Ascending aorta (tissue), 2 donors: ENCODE measurements around the gene NKIRAS1. TPM values are rescaled to one million over a fixed set of nuclear protein-coding genes. Genes with fewer than 3 reads are reported as not detected.

ENCODE experiments used
- DNase-seq, 2 donors: peaks; one replicate each; pipeline ENCODE4 v3.0.0-alpha.2; 2019; ENCODE audit warnings: low spot score in 2 of 2
- H3K27ac ChIP-seq, 2 donors: fragments of 200-600 bp; sonication (generic); one replicate each; pipeline ENCODE4 v1.5.1; 2016 to 2017; ENCODE audit warnings: mild to moderate bottlenecking in 1 of 2
- H3K27me3 ChIP-seq: fragments of 200-600 bp; sonication (generic); one replicate; pipeline ENCODE4 v1.5.1; 2017
- H3K36me3 ChIP-seq, 2 donors: fragments of 200-600 bp; sonication (generic); one replicate each; pipeline ENCODE4 v1.5.1; 2016
- H3K4me1 ChIP-seq, 2 donors: fragments of 200-600 bp; sonication (generic); one replicate each; pipeline ENCODE4 v1.5.1; 2016 to 2017; ENCODE audit warnings: mild to moderate bottlenecking in 1 of 2
- H3K4me3 ChIP-seq, 2 donors: fragments of 200-600 bp; sonication (generic); one replicate each; pipeline ENCODE4 v1.5.1; 2016 to 2017; ENCODE audit warnings: mild to moderate bottlenecking in 1 of 2
- H3K9me3 ChIP-seq, 2 donors: fragments of 200-600 bp; sonication (generic); one replicate each; pipeline ENCODE4 v1.5.1; 2016
- intact Hi-C: fragments of 100-400 bp; cut with DNase I; formaldehyde crosslinking; loops from one replicate; pipeline ENCODE4 v1.15.1; 2023
- total RNA-seq: library from RNA; depleted of rRNA; stranded (reverse); fragments of >200 nt; gene quantifications from one replicate; pipeline ENCODE4 v1.1.0, GENCODE V29; 2016
- TF ChIP-seq, protein P1 (sequence below), 3 experiments: fragments of 200-600 bp in 2 of 3; fragments of 450-650 bp in 1 of 3; sonication (generic) in 2 of 3; IDR thresholded peaks; one replicate each; pipeline ENCODE4 v1.5.1; 2016 to 2019; ENCODE audit warnings: antibody characterized with exemption in 3 of 3, mild to moderate bottlenecking in 1 of 3, moderate library complexity in 1 of 3

The NKIRAS1 gene
- total RNA-seq, 1 donor from 2014 or later, result 8.7 TPM

- intact Hi-C loops, result no loop called here
- Histone ChIP-seq H3K4me1 (peaks cover 0 to 17% of the 10 kb centered on the region in 2 donors), H3K4me3 (no peak overlapping the region), H3K27me3 (no peaks in the 10 kb centered on the region), H3K27ac (no peak overlapping the region), H3K36me3 (no peaks in the 10 kb centered on the region), H3K9me3 (no peaks in the 10 kb centered on the region)
- TF ChIP-seq, protein P1, sequence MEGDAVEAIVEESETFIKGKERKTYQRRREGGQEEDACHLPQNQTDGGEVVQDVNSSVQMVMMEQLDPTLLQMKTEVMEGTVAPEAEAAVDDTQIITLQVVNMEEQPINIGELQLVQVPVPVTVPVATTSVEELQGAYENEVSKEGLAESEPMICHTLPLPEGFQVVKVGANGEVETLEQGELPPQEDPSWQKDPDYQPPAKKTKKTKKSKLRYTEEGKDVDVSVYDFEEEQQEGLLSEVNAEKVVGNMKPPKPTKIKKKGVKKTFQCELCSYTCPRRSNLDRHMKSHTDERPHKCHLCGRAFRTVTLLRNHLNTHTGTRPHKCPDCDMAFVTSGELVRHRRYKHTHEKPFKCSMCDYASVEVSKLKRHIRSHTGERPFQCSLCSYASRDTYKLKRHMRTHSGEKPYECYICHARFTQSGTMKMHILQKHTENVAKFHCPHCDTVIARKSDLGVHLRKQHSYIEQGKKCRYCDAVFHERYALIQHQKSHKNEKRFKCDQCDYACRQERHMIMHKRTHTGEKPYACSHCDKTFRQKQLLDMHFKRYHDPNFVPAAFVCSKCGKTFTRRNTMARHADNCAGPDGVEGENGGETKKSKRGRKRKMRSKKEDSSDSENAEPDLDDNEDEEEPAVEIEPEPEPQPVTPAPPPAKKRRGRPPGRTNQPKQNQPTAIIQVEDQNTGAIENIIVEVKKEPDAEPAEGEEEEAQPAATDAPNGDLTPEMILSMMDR (IDR thresholded peaks at IDR 0.05), result no peak
- DNase-seq, result no peak
Observed at GRCh38 chr3:23867838-23868237, 49.0 kb downstream of the NKIRAS1 start.

DNA sequence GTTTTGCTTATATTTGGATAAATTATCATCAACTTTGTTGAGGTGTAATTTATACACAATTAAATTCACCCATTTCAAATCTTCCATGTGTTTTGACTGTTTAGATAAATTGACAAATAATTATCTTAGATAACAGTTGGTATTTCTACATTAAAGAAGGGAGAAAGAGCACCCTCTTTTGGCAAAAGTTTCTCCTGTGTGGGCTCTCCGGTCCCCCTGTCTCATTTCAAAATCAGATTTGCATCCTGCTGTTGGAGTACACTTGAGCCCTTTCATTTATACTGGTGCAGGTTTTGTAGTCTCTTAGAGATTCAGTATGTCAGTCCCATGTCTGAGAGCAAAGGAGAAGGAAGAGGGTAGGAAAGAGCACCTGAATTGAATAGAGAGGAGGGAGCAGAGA is 49.4 kb downstream of the NKIRAS1 start:
- DNase-seq, result no peak
- intact Hi-C loops, result no loop called here
- Histone ChIP-seq H3K4me1 (peaks cover 0 to 17% of the 10 kb centered on the region in 2 donors), H3K9me3 (no peaks in the 10 kb centered on the region), H3K4me3 (no peak overlapping the region), H3K27ac (no peak overlapping the region), H3K36me3 (no peaks in the 10 kb centered on the region), H3K27me3 (no peaks in the 10 kb centered on the region)
- TF ChIP-seq, protein P1 (IDR thresholded peaks at IDR 0.05), result no peak

DNA sequence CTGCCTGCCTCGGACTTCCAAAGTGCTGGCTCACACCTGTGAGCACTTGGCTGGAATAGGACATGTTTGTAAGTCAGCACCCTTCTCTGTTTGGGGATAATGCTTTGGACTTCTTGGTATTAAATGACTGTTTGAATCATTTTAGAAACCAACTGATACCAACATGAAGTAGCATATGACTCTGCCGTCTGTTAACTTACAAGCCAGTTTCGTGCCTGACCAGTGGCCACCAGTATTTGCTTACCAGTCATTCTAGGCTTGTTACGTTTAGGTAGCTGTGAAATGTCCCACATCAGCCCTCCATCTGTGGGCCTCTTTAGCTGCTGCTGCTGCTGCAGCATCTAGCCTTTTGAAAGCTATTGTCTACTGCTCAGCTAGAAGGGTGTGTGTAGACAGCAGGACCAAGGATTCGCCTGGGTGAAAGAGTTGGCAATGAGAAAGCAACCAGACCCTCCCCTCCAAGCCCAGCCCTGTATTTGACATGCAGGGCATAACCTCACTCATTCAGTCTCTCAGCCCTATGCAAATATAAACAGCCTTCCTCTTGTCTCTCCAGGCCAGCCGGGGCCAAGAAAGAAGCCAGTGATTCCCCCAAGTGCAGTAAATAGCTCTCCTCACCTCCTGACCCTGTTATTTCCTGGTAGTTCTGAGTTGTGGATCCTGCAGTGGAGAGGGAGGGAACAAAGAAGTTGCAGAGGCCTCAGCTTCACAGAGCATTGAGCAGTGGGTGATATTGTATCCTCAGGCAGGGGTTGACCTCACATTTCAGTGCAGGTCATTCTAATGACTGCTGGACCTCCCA is 51.0 kb downstream of the NKIRAS1 start:
- no peak overlapping the region for H3K27ac ChIP-seq
- peaks cover 0 to 17% of the 10 kb centered on the region in 2 donors for H3K4me1 ChIP-seq
- no peaks in the 10 kb centered on the region for H3K27me3 ChIP-seq
- no peak for DNase-seq
- intact Hi-C loops, result no loop called here
- no peak overlapping the region for H3K4me3 ChIP-seq
- no peaks in the 10 kb centered on the region for H3K9me3 ChIP-seq
- TF ChIP-seq, protein P1 (IDR thresholded peaks at IDR 0.05), result no peak
- H3K36me3 ChIP-seq, result peaks cover 0 to 3% of the 10 kb centered on the region in 2 donors

DNA sequence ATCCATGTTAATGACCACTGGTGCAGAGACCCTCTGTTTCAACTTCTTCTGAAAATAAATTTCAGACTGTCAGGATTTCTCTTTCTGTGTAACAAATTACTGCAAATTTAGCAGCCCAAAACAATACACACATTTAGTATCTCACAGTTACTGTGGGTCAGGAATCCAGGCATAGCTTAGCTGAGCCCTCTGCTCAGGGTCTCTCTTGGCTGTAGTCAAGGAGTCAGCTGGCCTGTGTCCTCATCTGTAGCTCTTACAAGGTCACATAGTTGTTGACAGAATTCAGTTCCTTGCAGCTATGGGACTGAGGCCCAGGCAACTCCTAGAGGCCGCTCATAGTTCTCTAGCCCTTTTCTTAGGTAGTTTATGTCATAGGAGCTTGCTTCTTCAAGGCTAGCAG is 51.9 kb downstream of the NKIRAS1 start:
- no peaks in the 10 kb centered on the region for H3K9me3 ChIP-seq
- H3K4me1 ChIP-seq, result peaks cover 0 to 16% of the 10 kb centered on the region in 2 donors
- intact Hi-C loops, result no loop called here
- DNase-seq, result no peak
- H3K4me3 ChIP-seq, result no peak overlapping the region
- TF ChIP-seq, protein P1 (IDR thresholded peaks at IDR 0.05), result no peak
- H3K27me3 ChIP-seq, result no peaks in the 10 kb centered on the region
- H3K27ac ChIP-seq, result no peak overlapping the region
- peaks cover 0 to 3% of the 10 kb centered on the region in 2 donors for H3K36me3 ChIP-seq

DNA sequence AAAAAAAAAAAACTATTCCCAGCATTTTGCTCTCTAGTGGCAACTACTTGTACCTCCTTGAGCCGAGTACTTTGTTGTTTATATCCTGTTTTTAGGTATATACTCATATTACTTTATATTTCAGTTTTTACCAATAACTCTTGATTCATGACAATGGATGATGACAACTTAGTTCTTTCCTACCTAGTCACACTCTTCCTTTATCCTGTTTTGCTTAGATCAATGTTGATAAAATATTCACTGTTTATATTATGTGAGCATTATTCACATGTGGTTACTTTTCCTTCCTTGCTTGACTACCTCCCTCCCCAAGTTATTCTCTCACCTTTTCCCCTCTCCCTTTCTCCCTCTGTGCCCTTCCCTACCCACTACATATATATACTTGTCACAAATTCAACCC is 53.7 kb downstream of the NKIRAS1 start:
- no peak overlapping the region for H3K27ac ChIP-seq
- H3K4me1 ChIP-seq, result peaks cover 4 to 19% of the 10 kb centered on the region in 2 donors
- TF ChIP-seq, protein P1 (IDR thresholded peaks at IDR 0.05), result no peak
- no peaks in the 10 kb centered on the region for H3K27me3 ChIP-seq
- no peak overlapping the region for H3K4me3 ChIP-seq
- peaks cover 0 to 3% of the 10 kb centered on the region in 2 donors for H3K36me3 ChIP-seq
- DNase-seq, result no peak
- H3K9me3 ChIP-seq, result no peaks in the 10 kb centered on the region
- intact Hi-C loops, result no loop called here
